ENCODE data around the gene CRTAC1.
A peak's percentile ranks its signal among the peaks of the same experiment; 100 is the strongest.
"Not testable (repeated sequence)": the region's sequence is repeated elsewhere in the genome, so short reads cannot be mapped to it uniquely, and the experiment has no call there.

CRTAC1 gene

DNA sequence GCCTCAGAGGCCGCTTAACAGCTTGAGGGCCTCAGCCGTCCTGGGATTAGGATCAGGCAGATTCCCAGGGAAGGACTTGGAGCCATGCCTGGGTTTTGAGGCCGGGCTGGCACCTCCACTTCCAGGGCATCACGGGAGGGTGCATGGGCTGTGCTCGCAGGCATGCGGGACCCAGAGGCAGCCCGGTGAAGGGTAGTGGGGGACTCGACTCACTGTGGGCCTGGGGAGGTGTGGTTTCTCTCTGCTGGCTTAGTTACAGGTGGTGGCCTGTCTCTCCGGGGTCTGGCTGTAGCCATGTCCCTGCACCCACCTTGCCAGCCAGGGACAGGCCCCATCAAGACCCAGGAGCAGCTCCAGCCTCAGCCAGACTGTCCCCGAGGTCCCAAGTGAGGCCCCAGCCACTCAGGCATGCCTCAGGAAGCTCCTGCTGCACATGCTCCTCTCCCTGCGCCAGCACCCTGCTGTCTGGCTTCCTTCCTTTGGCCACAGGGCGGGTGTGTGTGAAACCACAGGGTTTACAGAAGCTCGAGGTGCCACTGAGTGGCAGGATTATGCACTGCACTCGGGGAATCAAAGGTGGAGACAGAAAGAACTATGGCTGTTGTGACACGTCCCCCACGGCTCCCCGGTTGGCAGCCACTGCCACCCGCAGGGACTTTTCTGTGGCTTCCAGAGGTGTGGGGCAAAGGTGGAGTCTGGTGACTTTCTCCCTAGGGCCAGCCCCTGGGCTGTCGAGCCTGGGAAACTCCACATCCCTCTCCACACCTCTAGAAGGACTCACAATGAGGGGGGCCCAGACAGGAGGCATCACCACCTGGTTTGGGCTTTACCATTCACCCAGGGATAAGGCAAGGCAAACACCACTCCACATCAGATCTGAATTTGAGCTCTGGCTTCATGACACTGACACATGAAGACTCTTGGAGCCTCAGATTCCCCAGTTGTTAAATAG lies 161.1 kb downstream of the CRTAC1 start:
- DNase-seq (ENCODE audit: low read depth) = peak; percentile 67

DNA sequence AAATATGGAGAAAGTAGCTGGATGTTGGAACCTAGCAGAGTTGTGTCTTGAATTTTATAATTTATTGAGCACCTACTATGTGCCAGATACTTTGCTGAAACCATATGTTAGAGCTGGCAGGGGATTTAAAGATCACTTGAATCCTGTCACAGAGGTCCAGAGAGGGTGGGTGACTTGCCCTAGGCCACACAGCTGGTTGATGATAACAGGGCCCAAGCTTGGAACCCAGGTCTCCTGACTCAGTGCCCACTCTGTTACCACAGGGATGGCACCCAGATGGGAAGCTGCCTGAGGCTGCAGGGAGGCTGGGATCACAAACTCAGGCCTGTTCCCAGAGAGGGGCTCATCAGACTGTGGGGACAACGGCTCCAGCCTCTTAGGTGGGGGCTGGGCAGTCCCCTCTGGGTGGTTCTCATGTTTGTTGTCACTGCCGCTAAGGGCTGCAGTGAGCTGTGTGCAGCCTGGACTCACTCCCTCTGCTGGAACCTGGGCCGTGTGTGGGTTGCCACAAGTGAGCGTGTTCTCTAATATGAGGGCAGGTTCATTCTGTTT lies 162.2 kb downstream of the CRTAC1 start:
- no peak for DNase-seq (ENCODE audit: low read depth)

DNA sequence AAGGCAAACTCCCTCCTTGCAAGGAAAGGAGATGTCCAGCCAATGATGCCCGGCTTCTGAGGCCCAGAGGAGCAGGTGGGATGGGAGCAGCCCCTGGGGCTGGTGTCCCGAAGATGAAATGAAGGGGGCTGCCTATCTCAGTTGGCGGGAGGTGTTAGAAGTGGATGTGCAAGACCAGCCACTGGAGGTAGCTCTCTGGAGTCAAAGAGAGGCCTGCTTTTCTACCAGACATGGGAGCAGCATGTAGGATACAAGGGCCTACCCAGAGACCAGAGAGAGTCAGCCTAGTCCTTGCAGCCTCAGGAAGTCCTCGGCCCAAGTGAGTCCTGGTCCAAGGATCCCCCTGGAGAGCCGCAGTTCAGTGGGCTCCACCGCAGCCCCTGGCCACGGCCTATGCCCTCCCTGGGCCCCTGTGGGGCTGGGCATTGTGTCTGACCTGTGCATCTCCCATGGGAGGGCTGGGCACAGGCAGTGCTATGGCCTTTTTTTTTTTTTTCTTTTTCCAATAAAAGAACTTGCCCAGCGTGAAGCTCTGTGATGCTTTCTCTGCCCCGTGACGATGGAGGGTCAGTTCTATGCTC lies 163.1 kb downstream of the CRTAC1 start:
- no peak for DNase-seq (ENCODE audit: low read depth)

DNA sequence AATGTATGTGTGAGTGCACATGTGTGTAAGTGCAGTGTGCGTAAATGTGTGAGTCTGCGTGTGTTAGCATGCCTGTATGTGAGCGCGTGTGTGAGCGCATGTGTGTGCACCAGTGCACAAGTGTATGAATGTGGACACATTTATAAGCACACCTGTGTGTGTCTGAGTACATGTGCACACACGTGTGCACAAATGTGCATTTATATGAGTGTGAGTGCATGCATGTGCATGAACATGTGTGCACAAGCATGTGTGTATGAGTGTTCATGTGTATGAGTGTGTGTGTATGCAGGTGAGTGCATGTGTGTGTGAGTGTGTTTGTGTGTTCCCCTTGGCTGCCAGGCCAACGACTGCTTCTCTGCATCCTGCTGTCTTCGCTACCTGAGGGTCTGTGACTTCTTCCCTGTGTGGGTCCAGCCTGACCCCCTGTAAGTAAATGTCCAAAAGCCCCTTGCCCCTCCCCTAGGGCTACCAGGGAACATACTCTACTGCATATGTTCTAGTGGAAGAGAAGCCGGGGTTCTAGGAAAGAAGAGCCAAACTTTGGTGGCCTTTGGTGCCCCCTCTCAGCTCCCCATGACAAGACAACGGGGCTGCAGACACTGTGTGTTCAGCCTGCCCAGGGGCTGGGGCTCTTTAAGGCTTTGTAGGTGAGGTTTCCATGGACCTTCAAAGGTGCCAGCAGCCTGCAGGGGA lies 163.7 kb downstream of the CRTAC1 start:
- DNase-seq (ENCODE audit: low read depth) = no peak

DNA sequence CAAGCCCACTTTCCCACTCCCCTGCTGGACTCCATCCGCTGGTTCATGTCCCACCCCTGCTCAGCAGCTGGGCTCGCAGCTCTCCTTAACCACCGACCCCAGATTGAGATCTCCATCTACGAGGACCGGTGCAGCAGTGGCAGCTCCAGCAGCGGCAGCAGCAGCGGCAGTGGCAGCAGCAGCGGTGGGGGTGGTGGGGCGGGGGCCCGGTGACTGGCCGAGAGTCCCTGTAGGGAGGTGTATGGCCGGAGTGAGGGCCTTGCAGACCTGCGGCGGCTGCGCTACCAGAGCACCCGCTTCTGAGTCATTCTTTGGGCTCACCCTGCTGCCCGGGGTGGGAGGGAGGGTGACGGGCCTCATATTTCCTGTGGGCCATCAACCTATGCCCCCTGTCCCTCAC lies 164.9 kb downstream of the CRTAC1 start:
- no peak for DNase-seq (ENCODE audit: low read depth)

DNA sequence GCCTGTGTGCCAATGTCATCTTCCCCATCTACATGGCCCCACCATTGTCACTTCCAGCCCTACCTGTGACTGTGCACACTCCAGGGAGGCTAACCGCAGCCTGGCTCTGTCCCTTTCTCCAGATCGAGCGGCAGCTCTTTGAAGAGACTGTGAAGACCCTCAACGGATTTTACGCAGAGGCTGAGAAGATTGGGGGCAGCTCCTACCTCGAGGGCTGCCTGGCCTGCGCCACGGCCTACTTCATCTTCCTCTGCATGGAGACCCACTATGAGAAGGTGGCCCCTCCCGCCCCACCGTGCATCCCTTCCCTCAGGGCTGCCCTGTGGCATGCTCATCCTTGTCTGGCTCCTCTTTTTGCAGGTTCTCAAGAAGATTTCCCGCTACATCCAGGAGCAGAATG lies 166.6 kb downstream of the CRTAC1 start:
- DNase-seq (ENCODE audit: low read depth) = no peak

DNA sequence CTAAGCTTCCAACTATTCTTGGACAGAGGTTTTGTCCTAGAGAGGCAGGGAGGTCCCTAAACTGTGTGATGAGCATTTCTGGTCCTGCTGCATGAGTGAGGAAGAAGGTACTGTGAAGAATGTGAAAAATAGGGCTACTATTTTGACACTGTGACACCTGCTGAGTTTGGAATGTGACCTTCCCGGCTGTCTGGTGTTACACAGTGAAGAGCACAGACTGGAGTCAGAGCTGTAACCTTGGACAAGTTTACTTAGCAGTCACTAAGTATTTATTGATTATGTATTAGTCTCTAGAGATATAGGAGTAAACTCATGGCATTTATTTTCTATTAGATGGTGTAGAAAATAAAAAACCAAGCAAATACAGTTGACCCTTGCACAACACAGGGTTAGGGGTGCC lies 168.5 kb downstream of the CRTAC1 start:
- no peak for DNase-seq (ENCODE audit: low read depth)

DNA sequence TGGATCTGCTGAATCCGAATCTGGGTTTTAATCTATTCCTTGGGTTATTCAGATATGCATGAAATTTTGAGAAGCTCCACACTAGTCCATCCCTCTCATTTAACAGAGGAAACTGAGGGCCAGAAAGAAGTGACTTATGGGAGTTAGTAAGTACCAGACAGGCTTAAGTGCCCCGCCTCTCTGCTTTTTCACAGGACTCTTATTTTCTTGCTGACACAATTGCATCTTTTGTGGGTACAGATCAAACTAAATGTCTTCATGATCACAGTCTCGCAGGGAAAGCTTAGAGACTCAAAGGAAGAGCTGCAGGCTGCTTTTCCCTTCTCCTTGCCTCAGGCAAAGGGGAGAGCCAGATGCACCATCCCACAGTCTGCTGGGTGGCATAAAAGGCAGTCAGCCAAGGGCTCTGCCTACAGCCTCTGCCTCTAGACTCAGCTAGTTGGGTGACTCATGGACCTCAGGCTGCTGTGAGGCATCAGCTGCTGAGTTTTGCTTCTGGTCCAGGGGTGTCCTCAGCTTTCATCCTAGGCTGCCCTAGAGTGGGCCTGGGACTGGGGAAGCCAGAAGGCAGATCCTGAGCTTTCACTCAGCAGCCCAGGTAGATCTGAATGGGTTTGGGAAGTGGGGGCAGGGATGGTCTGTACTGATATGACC lies 169.2 kb downstream of the CRTAC1 start:
- peak; percentile 70 for DNase-seq (ENCODE audit: low read depth)

DNA sequence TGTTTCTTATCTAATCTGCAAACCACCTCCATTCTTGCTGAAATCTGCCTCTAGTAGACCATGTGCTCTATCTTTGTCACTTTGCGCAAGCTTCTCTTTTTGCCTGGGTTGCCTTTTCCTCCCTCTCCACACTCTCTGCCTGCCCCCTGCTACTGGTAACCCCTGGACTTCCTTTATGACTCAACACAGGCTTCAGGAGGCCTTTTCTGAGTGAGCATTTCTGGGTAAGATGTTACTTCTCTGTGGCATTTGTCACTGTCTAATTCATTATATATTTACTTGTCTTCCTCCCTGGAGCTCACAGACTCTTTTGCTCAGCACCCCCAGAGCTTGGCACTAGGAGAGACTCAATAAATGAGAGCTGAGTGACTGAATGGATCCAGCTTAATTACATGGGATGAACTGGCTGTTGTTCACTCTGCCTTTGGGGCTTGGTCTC lies 172.4 kb downstream of the CRTAC1 start:
- DNase-seq (ENCODE audit: low read depth) = peak; percentile 82

DNA sequence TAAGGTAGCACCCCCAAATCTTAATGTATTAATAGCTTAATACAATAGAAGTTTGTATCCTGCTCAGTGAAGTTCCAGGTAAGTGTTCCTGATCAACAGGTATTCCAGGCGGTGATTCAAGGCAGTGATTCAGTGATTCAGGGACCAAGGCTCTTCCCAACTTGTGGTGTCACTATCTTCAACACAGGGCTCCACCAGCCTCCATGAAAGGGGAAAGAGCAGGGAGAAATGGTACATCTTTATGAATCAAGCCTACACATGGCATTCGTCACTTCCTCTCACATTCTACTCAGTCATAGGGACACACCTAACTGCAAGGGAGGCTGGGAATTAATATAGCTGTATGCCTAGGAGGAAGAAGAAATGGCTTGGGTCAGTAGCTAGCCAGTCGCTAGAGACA lies 175.7 kb downstream of the CRTAC1 start:
- no peak for DNase-seq (ENCODE audit: low read depth)

DNA sequence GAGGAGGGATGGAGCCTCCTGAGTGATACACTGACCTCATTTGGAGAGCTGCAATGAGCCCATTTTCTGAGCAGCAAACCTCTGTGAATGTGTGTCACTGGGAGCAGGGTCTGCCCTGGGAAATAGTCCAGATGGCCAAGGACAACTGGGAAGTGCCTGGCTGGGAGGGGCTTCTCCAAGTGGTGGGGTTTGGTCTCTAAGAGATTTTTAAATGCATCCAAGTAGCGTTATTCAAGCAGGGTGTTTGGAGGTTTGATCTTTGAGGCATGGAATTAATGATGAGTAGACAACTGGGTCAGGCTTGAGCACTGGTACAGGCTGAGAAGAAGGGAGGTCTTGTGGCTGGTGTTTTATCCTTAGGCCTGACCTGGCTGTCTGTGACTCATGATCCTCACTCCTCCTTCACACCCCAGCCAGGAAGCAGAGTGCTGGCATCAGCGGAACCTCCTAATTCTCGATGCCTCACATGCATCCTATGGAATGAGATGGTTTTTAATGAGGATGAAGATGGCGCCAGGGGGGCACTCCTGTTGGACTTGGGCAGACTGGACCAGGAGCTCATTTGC lies 177.5 kb downstream of the CRTAC1 start:
- DNase-seq (ENCODE audit: low read depth) = no peak

DNA sequence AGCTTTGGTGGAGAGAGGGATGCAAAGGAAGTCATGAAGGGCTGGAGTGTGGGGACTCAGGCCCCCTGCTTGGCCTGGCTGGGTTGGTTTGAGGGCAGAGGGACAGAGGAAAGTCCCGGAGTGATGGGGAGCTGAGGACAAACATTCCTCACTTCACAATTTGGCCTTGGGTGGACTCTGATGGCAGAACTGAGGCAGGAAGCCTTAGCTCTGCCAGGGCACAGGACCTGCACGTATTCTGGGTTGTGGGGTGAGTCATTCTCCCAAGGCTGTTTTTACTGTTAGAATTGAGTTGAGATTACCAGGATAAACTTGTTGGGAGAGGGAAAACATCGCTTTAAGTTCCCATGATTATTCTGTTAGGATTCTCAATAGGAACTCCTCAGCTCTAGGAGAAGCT lies 178.1 kb downstream of the CRTAC1 start:
- no peak for DNase-seq (ENCODE audit: low read depth)

DNA sequence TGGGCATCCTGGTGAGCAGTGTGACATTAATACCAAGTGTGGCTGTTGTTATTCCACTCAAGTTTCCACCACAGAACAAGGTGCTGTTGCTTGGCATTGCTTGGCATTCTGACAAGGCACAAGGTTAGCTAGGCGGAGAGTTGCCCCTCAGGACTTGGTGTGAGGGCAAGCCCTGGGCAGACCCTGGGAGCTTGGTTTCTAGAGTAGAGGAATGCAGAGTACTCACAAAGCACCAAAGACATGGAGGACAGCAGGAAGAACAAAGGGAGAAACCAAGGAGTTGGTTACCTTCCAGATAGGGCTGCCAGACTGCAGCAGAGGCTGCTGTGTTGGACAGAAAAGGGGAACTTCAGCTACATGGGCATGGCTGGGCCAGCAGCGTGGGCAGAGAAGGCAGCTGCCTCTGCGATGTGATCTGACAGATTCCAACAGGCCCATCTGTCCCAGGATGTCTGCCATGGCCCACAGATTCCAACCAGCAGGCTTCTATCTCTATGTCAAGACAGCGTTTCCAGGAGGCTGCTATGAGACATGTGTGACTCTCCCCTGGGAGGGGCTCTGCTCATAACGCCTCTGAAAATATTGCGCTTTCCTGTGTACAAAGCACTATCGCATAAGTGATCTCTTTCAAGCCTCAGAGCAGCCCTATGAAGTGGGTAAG lies 178.9 kb downstream of the CRTAC1 start:
- no peak for DNase-seq (ENCODE audit: low read depth)

DNA sequence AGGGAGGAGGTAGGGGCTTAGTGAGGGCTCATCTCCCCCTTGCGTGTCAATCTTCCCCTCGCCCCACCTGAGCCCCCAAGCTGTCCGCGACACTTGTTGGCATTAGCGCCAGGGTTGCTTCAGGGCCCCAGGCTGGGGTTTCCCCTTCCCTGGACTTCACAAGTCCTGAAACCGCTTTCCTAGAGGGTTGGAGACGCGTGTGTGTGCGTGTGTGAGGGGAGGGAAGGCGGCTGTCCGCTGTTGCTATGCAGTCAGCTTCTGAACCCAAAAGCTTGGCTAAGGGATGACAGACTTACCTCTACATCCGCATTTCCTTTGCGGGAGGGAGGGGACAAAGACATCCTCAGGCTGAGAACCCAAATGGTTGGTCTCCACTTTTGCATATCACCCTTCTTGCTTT lies 180.0 kb downstream of the CRTAC1 start:
- no peak for DNase-seq (ENCODE audit: low read depth)

DNA sequence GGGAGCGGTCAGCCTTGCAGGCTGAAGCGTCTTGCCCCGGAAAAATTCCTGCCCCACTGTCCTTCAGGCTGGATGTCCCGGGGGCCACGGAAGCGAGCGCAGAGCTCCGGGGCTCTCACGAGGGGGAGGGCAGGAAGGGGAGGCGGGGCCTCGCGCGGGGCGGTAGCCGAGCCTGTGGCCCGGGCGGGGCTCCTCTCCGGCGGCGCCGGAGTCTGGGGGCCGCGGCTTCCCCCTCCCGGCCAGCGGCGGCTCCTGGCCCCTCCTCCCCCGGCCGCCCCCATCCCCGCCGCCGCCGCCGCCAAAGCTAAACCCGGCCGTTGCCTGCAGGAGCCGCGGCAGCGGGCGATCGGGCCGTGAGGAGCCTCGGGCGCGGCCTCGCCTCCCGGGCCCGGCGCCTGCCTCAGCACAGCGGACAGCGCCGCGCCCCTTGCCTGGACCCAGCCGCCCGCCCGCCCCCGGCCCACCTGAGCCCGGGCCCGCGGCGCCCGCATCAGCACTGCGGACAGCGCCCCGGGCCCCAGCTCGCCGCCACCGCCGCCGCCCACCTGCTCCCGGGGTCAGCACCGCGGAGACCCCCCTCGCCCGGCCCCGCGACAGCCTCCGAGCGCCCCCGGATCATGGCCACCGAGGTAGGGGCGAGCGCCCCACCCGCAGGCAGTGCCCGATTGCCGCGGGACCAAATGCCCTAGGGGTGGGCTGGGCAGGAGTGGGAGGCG lies 180.6 kb downstream of the CRTAC1 start, which contains the start of gene GOLGA7B:
Gene GOLGA7B (plus strand): TSS at position 157 of the 716 bp plus-strand sequence. CDS start 461 bp downstream, at position 618.
- DNase-seq (ENCODE audit: low read depth) = peak; percentile 14

DNA sequence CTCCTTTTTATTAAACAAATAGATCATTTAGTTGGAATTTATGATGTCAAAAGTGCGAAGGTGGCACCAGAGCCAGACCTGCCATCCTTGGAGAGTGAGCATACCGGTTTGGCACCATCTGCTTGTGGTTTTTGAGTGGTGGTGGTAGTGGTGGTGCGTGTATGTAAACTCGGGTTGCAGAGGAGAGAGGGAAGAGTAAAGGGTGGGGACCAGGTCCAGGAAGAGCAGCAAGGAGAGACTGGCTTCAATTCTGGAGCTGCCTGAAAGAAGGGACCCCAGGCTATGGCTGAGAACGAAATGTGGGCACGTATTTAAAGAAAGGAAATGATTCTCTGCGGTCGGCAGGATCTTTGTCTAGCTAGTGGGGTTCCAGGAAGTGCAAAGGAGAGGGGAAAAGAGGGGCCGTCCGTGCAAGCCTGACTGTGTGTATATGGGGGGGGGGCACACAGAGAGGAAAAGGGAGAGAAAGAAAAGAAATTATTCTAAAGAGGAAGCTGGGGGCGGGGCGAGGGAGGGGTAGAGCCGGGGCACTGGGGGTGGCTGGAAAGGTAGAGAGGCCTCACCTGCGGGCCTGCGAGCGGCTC lies 181.2 kb downstream of the CRTAC1 start:
- no peak for DNase-seq (ENCODE audit: low read depth)

DNA sequence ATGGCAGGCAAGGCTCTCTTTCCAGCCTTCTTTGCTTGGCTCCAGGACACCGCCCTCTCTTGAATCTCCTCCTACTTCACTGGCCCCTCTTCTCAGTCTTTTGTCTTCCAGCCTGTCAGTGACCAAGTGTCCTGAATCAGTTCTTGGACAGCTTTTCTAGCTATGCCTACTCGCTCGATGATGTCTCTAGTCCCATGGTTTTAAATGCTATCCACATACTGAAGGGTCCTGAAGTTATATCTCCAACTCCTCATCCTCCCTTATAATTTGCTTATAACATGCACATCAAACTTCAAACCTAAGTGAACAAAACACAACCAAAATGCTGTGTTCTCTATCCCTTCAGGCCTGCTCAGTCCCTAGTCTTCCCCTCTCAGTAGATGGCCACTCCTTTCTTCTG lies 185.7 kb downstream of the CRTAC1 start:
- DNase-seq (ENCODE audit: low read depth) = no peak

DNA sequence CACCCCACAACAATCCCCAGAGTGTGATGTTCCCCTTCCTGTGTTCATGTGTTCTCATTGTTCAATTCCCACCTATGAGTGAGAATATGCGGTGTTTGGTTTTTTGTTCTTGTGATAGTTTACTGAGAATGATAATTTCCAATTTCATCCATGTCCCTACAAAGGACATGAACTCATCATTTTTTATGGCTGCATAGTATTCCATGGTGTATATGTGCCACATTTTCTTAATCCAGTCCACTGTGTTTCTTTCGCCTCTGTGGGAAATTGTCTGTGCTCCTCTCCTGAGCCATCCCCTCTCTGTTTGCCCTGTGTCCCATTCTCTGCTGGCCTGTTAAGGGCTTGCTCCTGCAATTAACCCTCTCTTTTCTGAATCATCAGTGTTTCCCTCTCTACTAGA lies 186.4 kb downstream of the CRTAC1 start:
- DNase-seq (ENCODE audit: low read depth) = not testable (repeated sequence)

DNA sequence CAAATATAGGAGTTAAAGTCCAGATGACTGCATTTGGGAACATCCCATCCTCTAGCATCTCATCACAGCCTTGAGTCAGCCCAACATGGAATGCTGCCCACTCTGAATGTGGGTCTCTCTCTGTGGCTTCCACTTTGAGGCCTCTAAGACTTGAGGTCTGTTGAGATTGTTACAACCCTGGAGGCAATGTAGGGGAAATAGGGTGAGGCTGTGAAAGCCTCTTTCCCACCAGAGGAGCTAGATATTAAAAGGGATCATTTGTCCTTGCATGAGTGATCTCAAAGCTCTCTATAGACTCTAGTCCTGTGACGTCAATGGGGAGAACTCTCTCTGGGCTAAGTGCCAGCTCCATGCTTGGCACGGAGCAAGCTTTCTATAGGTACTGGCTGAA lies 187.1 kb downstream of the CRTAC1 start:
- DNase-seq (ENCODE audit: low read depth) = no peak

DNA sequence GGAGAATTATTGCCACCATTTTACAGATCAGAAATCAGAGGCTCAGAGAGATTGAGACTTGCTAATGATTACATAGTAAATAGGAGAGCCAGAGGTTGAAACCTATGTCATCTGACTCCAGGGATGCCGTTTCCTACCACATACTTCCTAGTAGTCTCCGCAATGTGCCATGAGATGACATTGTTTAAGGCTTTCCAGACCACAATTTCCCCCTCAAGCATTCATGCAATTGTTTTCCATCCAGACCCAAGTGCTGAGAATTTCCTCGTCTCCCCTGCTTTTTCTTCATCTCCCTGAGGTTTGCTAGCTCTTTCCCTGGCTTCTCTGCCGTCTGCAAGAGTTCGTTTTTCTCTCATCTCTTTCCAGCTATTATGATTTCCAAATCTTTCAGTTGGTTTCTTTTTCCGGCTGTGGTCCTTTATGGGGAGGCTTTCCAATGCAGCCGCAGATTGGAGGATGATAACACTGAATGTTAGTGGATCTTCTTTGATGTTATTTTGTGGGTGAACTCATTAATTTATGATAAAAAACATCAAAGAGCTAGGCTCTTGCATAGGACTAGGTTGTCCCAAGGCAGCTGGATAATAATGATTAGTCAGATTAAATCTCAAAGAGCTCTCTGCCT lies 187.7 kb downstream of the CRTAC1 start:
- DNase-seq (ENCODE audit: low read depth) = no peak

Measured in amniotic epithelial cell (primary cell).